ENCODE results near the gene PCAT6. TPM values are rescaled to one million over a fixed set of nuclear protein-coding genes. Genes with fewer than 3 reads are reported as not detected.

PCAT6 gene
- total RNA-seq, 6 experiments from 2014 or later = 0.49 to 0.86 TPM; not detected in 4

GRCh38 chr1:202781180-202781579 lies 29.6 kb upstream of the PCAT6 start:
- DNase-seq (no peak), ATAC-seq (no peak)
- Histone ChIP-seq H3K27me3 (no peaks in the 10 kb centered on the region), H3K9me3 (no peaks in the 10 kb centered on the region), H3K36me3 (peaks cover 0 to 5% (median 0%) of the 10 kb centered on the region in 4 donors), H3K4me1 (no peaks in the 10 kb centered on the region), H3K27ac (no peak overlapping the region), H3K4me3 (no peak overlapping the region)
- 85% methylated on average over 4 of the region's 4 CpGs for WGBS (ENCODE audit: insufficient coverage, low coverage, low lambda C conversion rate, missing lambda C conversion rate)
- intact Hi-C loops (cut with DNase I) = no loop called here
- no peak for TF ChIP-seq CTCF (IDR thresholded peaks at IDR 0.05)
- no peak for TF ChIP-seq POLR2A (IDR thresholded peaks at IDR 0.05)

- 64% methylated on average over 2 of the region's 4 CpGs for WGBS (ENCODE audit: insufficient coverage, low coverage, low lambda C conversion rate, missing lambda C conversion rate)
Observed at GRCh38 chr1:202786804-202787203, 23.9 kb upstream of the PCAT6 start.

GRCh38 chr1:202788800-202789199 lies 22.0 kb upstream of the PCAT6 start:
- no peak overlapping the region for H3K4me3 ChIP-seq
- H3K27ac ChIP-seq = no peak overlapping the region
- ATAC-seq (peak; percentile 56 to 78 (median 69)), DNase-seq (no peak)
- H3K9me3 ChIP-seq = no peaks in the 10 kb centered on the region
- H3K4me1 ChIP-seq = peaks cover 0 to 13% (median 0%) of the 10 kb centered on the region in 4 donors
- intact Hi-C loops (cut with DNase I) = no loop called here
- no peaks in the 10 kb centered on the region for H3K27me3 ChIP-seq
- TF ChIP-seq CTCF (IDR thresholded peaks at IDR 0.05) = no peak
- TF ChIP-seq POLR2A (IDR thresholded peaks at IDR 0.05) = no peak
- WGBS (ENCODE audit: insufficient coverage, low coverage, low lambda C conversion rate, missing lambda C conversion rate) = 39% methylated on average over 3 of the region's 3 CpGs
- no peaks in the 10 kb centered on the region for H3K36me3 ChIP-seq

More at GRCh38 chr1:202786804-202787203, 23.9 kb upstream of the PCAT6 start:
- no peak overlapping the region for H3K27ac ChIP-seq
- no peak overlapping the region for H3K4me3 ChIP-seq
- no peaks in the 10 kb centered on the region for H3K27me3 ChIP-seq
- intact Hi-C loops (cut with DNase I) = no loop called here
- H3K36me3 ChIP-seq = no peaks in the 10 kb centered on the region
- peaks cover 0 to 13% (median 0%) of the 10 kb centered on the region in 4 donors for H3K4me1 ChIP-seq
- no peaks in the 10 kb centered on the region for H3K9me3 ChIP-seq
- no peak for DNase-seq
- no peak for ATAC-seq
- TF ChIP-seq CTCF (IDR thresholded peaks at IDR 0.05) (no peak), POLR2A (IDR thresholded peaks at IDR 0.05) (no peak)

- 79% methylated on average over 4 of the region's 4 CpGs for WGBS (ENCODE audit: insufficient coverage, low coverage, low lambda C conversion rate, missing lambda C conversion rate)
- ATAC-seq (no peak), DNase-seq (no peak)
- no peaks in the 10 kb centered on the region for H3K9me3 ChIP-seq
- peaks cover 0 to 13% (median 0%) of the 10 kb centered on the region in 4 donors for H3K4me1 ChIP-seq
- no peaks in the 10 kb centered on the region for H3K27me3 ChIP-seq
- intact Hi-C loops (cut with DNase I) = no loop called here
- no peaks in the 10 kb centered on the region for H3K36me3 ChIP-seq
- no peak for TF ChIP-seq CTCF (IDR thresholded peaks at IDR 0.05)
- TF ChIP-seq POLR2A (IDR thresholded peaks at IDR 0.05) = no peak
- no peak overlapping the region for H3K27ac ChIP-seq
- H3K4me3 ChIP-seq = no peak overlapping the region
Observed at GRCh38 chr1:202791077-202791747, 19.5 kb upstream of the PCAT6 start.
